ENCODE measurements around the gene FAM83D.

GRCh38 chr20:38900606-38901005 is 25.6 kb upstream of the FAM83D start:
- TF ChIP-seq TAF1 (IDR thresholded peaks at IDR 0.05; ENCODE audit: low read depth) (no peak), NFIC (IDR thresholded peaks at IDR 0.05) (no peak), EP300 (IDR thresholded peaks at IDR 0.05; ENCODE audit: borderline replicate concordance) (no peak), ZBTB7A (IDR thresholded peaks at IDR 0.05; ENCODE audit: low read depth) (no peak), CREB1 (IDR thresholded peaks at IDR 0.05; ENCODE audit: low read depth) (no peak), TCF12 (IDR thresholded peaks at IDR 0.05; ENCODE audit: low read depth) (no peak), TEAD4 (IDR thresholded peaks at IDR 0.05) (no peak), MAX (IDR thresholded peaks at IDR 0.05) (no peak), YY1 (IDR thresholded peaks at IDR 0.05; ENCODE audit: low read depth) (no peak), FOXM1 (IDR thresholded peaks at IDR 0.05; ENCODE audit: borderline replicate concordance, low read depth) (no peak)

Data from Ishikawa (cell line).